ENCODE measurements around the gene OLFML1.

Gene OLFML1

GRCh38 chr11:7484131-7484530 is 1.2 kb upstream of the OLFML1 start:
- DNase-seq, result no peak

GRCh38 chr11:7484645-7485044 is 661 bp upstream of the OLFML1 start:
- DNase-seq, result no peak

DNA sequence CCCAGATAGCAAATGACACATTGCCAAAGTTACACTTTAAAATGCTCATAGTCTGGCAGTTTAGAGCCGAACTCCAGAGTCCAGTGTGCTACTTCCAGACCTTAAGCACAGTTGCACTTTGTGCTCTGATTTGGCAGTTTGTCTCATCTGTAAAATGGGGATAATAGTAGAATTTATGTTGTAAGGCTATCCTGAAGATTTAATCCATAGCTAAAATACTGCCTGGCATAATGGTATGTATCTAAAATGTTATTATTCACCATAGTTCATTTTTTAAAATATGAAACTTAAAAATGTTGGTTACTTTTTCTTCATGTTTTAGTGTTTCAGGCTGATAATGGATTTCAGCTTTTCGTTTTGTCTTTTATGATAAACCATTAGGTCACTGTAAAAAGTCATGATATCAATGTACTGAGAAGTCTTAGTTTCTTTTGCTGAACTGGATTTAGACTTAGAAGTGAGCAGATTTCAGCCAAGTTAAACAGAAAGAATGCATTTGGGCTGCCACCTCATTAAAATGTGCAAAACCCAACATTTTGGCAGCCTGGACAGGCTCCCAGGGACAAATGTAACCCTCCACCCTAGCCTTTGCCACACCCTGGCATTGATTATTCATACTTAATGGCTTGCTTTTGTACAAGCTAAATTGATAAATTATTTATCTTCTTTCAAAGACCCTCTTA is 933 bp downstream of the OLFML1 start:
- DNase-seq, result no peak

DNA sequence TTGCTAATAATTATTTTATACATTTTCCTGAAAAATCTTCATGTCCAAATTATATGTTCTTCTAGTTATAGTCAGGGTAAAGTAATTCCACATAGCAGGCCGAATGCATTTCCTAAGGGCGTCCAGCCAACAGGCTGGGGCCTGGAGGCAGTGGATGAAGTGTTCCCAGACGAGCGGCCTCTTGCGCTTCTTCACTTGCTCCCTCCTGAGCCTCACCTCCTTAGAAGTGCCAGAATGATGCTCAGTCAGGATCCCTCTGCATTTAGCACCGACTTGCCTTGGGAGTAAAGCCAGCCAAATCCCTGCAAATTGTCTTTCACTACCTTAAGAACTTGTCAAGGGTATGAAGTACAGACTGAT is 1.5 kb downstream of the OLFML1 start:
- DNase-seq, result no peak

- DNase-seq, result no peak
Observed at GRCh38 chr11:7487360-7487759, 2.1 kb downstream of the OLFML1 start.

DNA sequence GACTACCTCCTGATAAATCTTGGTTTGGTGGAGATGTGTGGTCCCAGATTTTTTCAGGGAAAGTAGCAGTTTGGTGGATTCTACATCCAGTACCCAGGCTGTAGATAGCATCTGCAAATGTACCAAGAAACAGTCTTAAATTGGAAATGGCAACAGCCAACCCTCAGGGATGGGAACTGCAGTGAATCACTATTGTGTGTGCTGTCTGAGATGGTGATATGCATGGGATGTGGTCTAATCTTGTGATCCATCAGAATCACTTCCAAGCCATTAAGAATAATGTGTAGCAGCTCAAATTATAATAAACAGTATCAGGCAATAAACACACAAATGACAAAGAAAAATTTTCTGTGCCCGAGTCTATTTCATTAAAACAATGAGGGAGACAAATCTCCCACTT is 3.4 kb downstream of the OLFML1 start:
- DNase-seq, result no peak

DNA sequence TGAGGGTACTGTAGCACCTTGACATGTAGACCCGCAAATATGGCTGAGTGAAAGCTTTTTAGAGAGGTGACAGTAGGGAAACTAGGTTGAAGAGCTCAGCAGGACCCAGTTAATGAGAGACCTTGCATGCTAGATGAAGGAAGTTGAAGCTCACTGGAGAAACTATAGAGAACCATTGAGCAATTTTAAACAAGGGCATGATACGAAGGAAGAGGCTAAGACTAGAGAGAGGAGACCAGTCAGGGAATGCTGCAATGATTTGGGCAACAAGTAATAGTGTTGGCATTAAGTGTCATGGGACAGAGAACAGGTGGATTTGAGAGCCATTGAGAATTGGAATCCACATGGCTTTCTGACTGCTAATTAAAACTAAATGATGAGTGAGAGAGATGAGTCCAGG is 4.1 kb downstream of the OLFML1 start:
- DNase-seq, result no peak

DNA sequence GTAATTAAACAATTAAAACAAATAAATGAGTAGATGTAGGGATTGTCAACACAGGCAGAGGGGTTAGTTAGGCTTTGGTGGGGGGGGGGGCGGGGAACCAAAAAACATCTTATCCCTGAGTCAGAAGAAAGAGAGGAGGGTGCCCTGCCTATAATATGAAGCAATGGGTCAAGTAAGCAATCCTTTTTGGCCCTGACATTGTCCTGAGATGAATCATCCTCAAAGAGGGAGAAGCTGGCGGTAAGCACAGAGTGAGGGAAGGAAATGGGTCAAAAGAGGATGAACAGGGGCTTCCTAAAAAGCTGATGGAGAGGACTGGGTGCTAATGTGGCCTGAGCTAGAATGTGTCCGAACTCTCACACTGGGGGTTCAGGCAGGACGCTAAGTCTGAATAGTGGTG is 4.7 kb downstream of the OLFML1 start:
- DNase-seq, result no peak

DNA sequence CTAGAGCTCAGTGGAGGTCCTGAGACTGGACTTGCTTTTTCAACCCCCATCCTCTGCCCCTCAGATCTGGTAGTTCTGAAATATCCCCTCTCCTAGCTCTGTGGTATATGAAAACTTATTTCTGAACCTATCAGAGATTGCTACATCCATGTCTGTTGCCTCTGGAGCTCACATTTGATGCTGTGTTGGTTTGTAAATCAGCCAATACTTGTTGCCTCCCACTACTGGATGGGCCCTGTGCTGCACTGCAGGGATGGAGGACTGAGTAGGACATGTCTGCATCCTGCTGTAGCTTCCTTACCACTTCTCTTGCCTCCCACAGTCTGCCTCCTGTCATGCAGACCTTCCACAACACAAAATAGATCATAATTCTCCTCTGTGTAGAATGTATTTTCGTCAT is 5.2 kb downstream of the OLFML1 start:
- DNase-seq, result no peak

GRCh38 chr11:7492253-7492652 is 6.9 kb downstream of the OLFML1 start:
- no peak for DNase-seq

DNA sequence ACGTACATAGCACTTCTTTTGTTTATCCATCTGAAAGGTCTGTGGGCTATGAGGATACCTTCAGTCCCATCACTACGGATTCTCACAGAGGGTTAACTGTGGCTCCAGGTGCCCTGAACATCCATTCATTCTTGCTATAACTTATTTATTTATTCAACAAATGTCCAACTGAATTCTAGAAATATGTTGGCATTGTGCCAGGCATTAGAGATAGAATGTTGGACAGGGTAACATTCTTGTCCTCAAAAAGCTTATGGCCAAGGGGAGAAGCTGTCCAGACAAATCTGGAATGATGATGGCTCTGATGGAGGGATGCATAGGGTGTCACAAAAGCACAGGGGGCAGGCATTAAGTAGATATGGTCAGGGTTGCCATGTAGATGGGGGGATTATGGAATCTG is 8.4 kb downstream of the OLFML1 start:
- no peak for DNase-seq

- no peak for DNase-seq
Observed at GRCh38 chr11:7494086-7494745, 8.9 kb downstream of the OLFML1 start.

- DNase-seq, result no peak
Observed at GRCh38 chr11:7495882-7496551, 10.7 kb downstream of the OLFML1 start.

- no peak for DNase-seq
Observed at GRCh38 chr11:7498193-7498592, 12.9 kb downstream of the OLFML1 start.

GRCh38 chr11:7499081-7499480 is 13.8 kb downstream of the OLFML1 start:
- no peak for DNase-seq

GRCh38 chr11:7500251-7500650 is 14.9 kb downstream of the OLFML1 start:
- no peak for DNase-seq

DNA sequence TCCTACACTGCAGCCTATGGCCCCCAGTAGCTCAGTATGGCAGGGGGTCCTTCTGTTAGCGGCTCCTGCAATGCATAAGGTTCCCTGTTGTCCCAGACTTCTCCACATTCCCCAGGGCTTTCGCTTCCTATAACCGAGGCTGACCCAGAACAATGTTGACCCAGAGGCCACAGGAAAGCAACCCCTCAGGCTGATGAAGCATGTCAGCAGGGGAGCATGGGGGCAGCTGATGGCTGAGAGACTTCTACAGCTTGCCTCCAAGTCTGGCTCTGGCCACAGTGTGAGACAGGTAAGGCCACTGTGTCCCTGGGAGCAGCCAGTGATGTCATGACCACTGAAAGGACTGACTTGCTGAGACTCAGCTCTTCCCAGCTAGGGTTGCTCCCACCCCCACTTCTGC is 15.9 kb downstream of the OLFML1 start:
- no peak for DNase-seq

DNA sequence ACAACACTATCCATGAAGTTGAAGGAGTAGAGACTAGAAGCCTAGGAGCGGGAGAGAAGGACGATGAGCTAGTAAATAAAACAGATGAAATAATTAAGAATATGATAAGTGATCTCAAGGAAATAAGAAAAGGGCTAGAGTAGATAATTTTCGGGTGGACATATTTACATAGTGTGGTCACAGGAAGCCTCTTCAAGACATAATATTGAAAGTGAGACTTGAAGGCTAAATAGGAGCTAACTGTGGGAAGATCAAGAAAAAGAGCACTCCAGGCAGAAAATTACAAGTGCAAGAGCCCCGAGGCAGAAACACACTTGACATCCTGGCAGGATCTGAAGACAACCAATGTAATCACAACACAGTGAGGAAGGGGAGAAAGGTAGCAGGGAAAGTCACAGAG is 16.6 kb downstream of the OLFML1 start:
- no peak for DNase-seq

DNA sequence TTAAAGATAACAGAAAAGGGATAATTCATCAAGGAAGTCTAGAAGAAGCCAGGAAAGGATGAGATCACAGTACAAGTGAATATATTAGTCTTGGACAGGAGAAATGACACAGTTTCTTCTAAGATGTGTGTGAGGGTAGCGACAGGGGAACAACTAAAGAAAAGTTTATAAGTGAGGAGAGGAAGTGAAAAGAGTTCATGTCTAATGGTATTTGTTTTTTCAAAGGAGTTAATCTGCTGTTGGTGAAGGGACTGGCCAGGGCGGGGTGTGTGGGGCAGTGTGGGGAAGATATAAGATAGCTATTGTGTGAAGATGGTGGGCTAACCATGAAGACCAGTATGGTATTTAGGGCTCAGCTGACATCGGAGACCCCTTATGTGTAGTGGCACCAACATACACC is 20.9 kb downstream of the OLFML1 start:
- no peak for DNase-seq

GRCh38 chr11:7508087-7508486 is 22.8 kb downstream of the OLFML1 start:
- no peak for DNase-seq

DNA sequence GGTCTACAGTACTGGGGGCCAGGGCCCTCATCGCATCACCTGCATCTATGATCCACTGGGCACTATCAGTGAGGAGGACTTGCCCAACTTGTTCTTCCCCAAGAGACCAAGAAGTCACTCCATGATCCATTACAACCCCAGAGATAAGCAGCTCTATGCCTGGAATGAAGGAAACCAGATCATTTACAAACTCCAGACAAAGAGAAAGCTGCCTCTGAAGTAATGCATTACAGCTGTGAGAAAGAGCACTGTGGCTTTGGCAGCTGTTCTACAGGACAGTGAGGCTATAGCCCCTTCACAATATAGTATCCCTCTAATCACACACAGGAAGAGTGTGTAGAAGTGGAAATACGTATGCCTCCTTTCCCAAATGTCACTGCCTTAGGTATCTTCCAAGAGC is 24.7 kb downstream of the OLFML1 start:
- no peak for DNase-seq

DNA sequence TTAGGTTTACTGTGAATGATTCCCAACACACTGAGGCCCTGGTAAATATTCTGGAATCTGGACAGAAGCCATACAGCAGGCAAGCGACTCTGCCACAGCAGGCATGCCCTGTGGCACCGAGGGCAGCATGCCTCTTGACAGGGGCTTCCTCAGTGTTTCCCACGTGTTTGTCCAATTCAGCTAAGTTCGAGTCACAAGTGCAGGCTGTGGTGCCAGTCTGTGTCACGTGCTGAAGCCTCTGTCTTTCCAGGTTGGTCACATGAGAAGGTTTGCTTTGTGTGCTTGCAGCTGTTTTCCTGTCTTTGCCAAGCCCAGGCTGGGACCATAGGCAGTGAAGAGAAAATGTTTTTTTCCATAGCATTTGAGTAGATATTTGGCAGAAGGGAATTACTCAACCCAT is 26.1 kb downstream of the OLFML1 start:
- no peak for DNase-seq

DNA sequence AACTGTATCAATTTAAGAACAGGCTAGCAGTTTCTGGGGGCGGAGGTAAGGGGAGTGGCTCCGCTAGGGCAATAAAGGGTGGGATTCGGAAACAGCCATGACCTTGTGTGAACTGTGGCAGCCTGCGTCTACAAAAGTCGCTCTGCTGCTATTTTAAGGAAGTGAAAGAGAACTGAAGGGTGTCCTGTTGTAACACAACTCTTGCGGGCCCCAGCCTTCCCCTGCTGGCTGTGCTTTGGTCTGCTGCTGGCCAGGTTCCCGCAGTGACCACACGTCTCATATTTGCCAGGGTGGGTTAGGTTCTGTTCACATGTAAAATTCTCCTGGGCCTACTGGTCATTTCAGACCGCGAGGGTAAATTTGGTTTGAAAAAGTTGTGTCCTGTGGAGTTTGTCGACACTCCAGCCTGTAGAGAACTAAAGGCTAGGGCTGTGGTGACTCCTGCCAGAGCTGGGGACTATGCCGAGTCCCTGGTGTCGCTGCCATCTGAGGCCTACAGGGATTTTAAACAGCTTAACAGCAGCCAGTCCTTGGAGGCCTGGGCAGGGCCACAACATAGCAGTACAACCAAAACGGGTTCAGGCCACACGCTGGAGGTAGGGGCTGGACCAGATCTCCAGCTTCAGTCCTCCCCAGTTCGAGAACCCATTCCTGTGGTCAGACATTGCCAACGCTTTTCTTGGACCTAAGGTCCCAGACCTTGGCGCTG is 27.4 kb downstream of the OLFML1 start:
- DNase-seq, result no peak

All from activated effector memory CD4-positive, alpha-beta T cell treated with Interleukin-2 at 50 U/mL for 16 hours (primary cell).